ENCODE data around the gene SHB. TPM values are rescaled to one million over a fixed set of nuclear protein-coding genes. Genes with fewer than 3 reads are reported as not detected.
A peak's percentile ranks its signal among the peaks of the same experiment; 100 is the strongest.

SHB gene
- total RNA-seq, 4 donors from 2014 or later, result 18.4 to 27.5 (median 22.0) TPM

DNA sequence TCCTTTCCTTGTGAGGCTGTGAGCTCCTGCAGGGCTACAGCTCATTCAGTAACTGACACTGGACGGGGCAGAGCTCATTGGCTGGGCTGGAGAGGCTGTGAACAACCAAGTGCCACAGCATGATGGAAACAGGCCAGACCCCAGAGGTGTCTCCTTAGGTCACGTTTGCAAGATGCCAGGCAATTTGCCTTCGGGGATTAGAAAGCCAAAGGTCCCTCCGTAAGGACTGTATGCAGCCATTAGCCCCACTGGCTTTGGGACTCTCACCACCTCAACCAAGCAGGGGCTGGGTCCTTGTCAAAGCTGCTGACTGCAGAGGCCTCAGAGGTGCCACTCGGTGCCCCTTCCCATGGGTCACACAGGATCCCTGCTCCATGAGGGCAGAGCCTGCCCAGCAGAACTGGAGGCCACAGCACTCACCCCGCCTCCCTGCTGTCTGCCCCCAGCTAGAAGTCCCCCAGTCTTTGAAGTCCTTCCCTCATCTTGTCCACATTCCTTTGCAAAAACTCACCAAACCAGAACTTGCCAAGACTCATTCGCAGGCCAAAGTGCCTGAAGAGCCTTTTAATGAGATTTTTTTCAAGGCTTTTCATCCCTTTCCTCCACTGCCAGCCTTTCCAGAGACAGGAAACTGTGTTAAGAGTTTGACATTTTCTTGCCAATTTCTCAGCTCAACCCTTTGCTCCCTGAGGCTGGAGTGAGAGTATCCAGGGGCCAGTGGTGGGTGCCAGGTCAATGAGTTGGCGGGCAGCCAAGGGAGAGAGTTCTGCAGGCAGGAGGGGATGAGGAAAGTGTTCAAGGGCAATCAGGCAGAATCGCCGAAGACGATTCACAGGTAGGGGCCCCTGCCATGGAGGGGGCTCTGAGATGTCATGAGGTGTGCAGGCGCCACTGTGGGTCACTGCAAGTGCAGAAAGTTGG is 125.4 kb downstream of the SHB start:
- DNase-seq, result peak; percentile 48 to 73
- intact Hi-C loops (cut with DNase I), result loop anchor here (10.0 kb wide), 1 partner anchor 71 kb away; no protein-coding TSS in a partner anchor
- Histone ChIP-seq H3K27ac (peak overlapping the region in 2 of 3 donors; percentile 43 to 48), H3K4me1 (peaks cover 16 to 21% of the 10 kb centered on the region in 2 donors), H3K9me3 (no peaks in the 10 kb centered on the region), H3K36me3 (no peaks in the 10 kb centered on the region), H3K27me3 (no peaks in the 10 kb centered on the region), H3K4me3 (replicated peaks in 1 of 3) (no peak overlapping the region)
- 39 to 40% methylated on average over 11 to 12 of the region's 12 CpGs for WGBS, 2 donors
- TF ChIP-seq POLR2A (IDR thresholded peaks at IDR 0.05) (no peak), CTCF (IDR thresholded peaks at IDR 0.05) (no peak)

DNA sequence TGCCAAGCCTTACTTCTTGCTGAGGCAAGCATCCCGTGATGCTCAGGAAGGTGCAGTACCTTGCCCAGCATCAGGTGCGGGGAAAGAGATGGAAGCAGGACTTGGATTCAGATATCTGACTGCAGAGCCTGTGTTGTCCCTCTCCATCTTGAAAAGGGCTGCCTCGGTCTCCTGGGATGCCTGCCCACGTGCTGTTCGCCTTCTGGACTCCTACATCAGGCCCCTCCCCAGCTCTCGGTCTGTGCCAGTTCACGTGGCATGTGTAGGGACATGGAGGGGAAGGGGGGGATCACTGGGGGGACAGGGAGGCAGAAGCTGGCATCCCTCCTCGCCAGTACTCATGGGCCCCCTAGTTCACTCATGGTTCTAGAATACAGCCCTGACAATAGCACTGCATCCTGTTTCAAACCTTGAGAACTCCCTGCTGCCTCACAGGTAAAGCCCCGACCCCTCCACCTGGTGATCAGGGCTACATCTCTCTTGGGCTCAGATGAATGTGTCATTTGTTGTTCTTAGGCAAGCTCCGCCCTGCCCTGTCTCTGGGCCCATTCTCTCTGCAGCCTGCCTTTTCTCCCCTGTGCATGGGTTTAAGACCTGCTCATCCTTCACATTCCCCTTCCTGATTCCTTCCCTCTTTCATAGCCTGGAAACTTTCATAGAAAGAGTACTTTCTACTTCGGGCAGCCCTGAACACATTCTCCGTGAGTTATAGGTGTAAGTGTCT is 126.2 kb downstream of the SHB start:
- intact Hi-C loops (cut with DNase I), result loop anchor here (10.0 kb wide), 1 partner anchor 72 kb away; no protein-coding TSS in a partner anchor
- no peak for TF ChIP-seq POLR2A (IDR thresholded peaks at IDR 0.05)
- no peak for TF ChIP-seq CTCF (IDR thresholded peaks at IDR 0.05)
- peak overlapping the region in 1 of 3 donors; percentile 48 for H3K27ac ChIP-seq
- no peak overlapping the region for H3K4me3 ChIP-seq (replicated peaks in 1 of 3)
- no peaks in the 10 kb centered on the region for H3K36me3 ChIP-seq
- DNase-seq, result no peak
- no peaks in the 10 kb centered on the region for H3K9me3 ChIP-seq
- no peaks in the 10 kb centered on the region for H3K27me3 ChIP-seq
- WGBS, 2 donors, result 80 to 85% methylated on average over 12 of the region's 12 CpGs
- H3K4me1 ChIP-seq, result peaks cover 16 to 24% of the 10 kb centered on the region in 2 donors

GRCh38 chr9:37941253-37941652 is 127.8 kb downstream of the SHB start:
- intact Hi-C loops (cut with DNase I), result loop anchor here (10.0 kb wide), 1 partner anchor 74 kb away; no protein-coding TSS in a partner anchor
- TF ChIP-seq CTCF (IDR thresholded peaks at IDR 0.05), result no peak
- no peak for TF ChIP-seq POLR2A (IDR thresholded peaks at IDR 0.05)

DNA sequence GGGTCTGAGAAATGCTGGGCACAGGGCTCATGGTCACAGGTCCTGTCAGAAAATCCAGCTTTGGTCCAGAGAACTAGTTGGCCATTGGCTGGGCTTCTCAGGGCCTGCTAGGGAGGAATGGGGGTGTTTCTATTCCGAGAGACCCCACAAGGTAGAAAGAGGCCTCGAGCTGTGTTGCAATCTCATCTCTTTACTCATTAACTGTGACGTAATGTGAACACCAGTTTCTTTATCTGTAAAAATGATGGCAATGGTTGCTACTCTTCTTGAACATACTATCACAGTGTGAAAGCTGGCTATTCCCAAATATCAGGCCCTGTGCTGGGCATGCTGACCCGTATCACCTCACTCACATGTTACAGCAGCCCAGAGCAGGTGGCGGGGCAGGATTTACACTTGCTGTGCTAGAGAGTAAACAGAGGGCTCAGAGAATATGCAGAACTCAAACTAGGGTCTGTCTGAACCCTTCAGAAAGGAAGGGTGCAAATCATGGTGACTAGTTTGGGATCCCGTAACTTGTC is 129.4 kb downstream of the SHB start:
- TF ChIP-seq CTCF (IDR thresholded peaks at IDR 0.05) (no peak), POLR2A (IDR thresholded peaks at IDR 0.05) (no peak)
- intact Hi-C loops (cut with DNase I), result loop anchor here (10.0 kb wide), 1 partner anchor 75 kb away; no protein-coding TSS in a partner anchor
- WGBS, 2 donors, result 95 to 97% methylated on average over 6 of the region's 6 CpGs

More at GRCh38 chr9:37941253-37941652, 127.8 kb downstream of the SHB start:
- Histone ChIP-seq H3K36me3 (no peaks in the 10 kb centered on the region), H3K4me3 (replicated peaks in 1 of 3) (no peak overlapping the region), H3K9me3 (no peaks in the 10 kb centered on the region), H3K27me3 (no peaks in the 10 kb centered on the region), H3K27ac (no peak overlapping the region), H3K4me1 (peaks cover 16 to 25% of the 10 kb centered on the region in 2 donors)
- 93 to 100% methylated on average over 1 to 2 of the region's 2 CpGs for WGBS, 2 donors
- no peak for DNase-seq

More for the DNA sequence above, 129.4 kb downstream of the SHB start:
- Histone ChIP-seq H3K27me3 (no peaks in the 10 kb centered on the region), H3K4me1 (peaks cover 16 to 25% of the 10 kb centered on the region in 2 donors), H3K4me3 (replicated peaks in 1 of 3) (no peak overlapping the region), H3K27ac (no peak overlapping the region), H3K36me3 (no peaks in the 10 kb centered on the region), H3K9me3 (no peaks in the 10 kb centered on the region)
- no peak for DNase-seq

Measured in thyroid gland (tissue), 4 donors.